HepG2 (cell line): ENCODE data around the gene TRMU.

Experiments
- HMGXB4 ChIP-seq, 2 experiments: sonication (generic) in 1 of 2; formaldehyde crosslinking in 1 of 2; IDR thresholded peaks; 2 replicates each; pipeline versions ENCODE4 v1.4.0 to v1.6.1; 2018 to 2020; ENCODE audit warnings: missing genetic modification reagents in 2 of 2, borderline replicate concordance in 1 of 2, low read depth in 1 of 2, mild to moderate bottlenecking in 1 of 2, missing biosample characterization in 1 of 2
- REST ChIP-seq, 2 experiments: IDR thresholded peaks; 2 replicates each; pipeline ENCODE4 v1.6.1; 2011 to 2012; ENCODE audit warnings: low read length in 2 of 2, borderline replicate concordance in 1 of 2, low read depth in 1 of 2, mild to moderate bottlenecking in 1 of 2, moderate library complexity in 1 of 2
- RFX5 ChIP-seq: IDR thresholded peaks from 2 replicates; pipeline ENCODE4 v1.6.1; 2011; ENCODE audit warnings: low read depth, low read length, improper control_type of control experiment
- SP1 ChIP-seq, 2 experiments: fragments of 450-650 bp in 1 of 2; sonication (generic) in 1 of 2; formaldehyde crosslinking in 1 of 2; IDR thresholded peaks; 2 replicates each; pipeline versions ENCODE4 v1.4.0 to v1.6.1; 2016 to 2020; ENCODE audit warnings: missing genetic modification reagents in 1 of 2
- ZNF530 ChIP-seq: sonication (generic); formaldehyde crosslinking; IDR thresholded peaks from 2 replicates; pipeline ENCODE4 v1.5.0; 2020; ENCODE audit warnings: low read depth, mild to moderate bottlenecking, missing genetic modification reagents

GRCh38 chr22:46363611-46364321 is 28.3 kb downstream of the TRMU start:
- TF ChIP-seq RFX5 (no peak), HMGXB4 (CRISPR knock-in tag; IDR thresholded peaks at IDR 0.05; ENCODE audit: borderline replicate concordance in 1 of 2, low read depth in 1 of 2) (no peak), SP1 (IDR thresholded peaks at IDR 0.05) (no peak), SP1 (CRISPR knock-in tag; IDR thresholded peaks at IDR 0.05) (no peak), ZNF530 (CRISPR knock-in tag) (no peak), REST (IDR thresholded peaks at IDR 0.05; ENCODE audit: borderline replicate concordance in 1 of 2, low read depth in 1 of 2, low read length in 2 of 2) (no peak)
